Gastrocnemius medialis (tissue), 4 donors: Measurements from ENCODE around the gene FBXL3.

Experiments
- CTCF ChIP-seq, 5 experiments: fragments of 450-650 bp in 3 of 5; fragments of 200-600 bp in 2 of 5; sonication (generic) in 2 of 5; IDR thresholded peaks in 4 of 5; conservative IDR thresholded peaks in 1 of 5; 1 replicate in 4 of 5; 2 replicates in 1 of 5; pipeline ENCODE4 v1.5.1; 2016 to 2019; ENCODE audit warnings: antibody characterized with exemption in 5 of 5, mild to moderate bottlenecking in 3 of 5, moderate library complexity in 3 of 5
- POLR2A ChIP-seq, 2 donors: fragments of 450-650 bp; IDR thresholded peaks; one replicate each; pipeline ENCODE4 v1.6.1; 2017; ENCODE audit warnings: antibody characterized with exemption in 2 of 2, mild to moderate bottlenecking in 2 of 2, moderate library complexity in 2 of 2

- no peak for TF ChIP-seq CTCF (IDR thresholded peaks at IDR 0.05 in 4 of 5, conservative IDR thresholded peaks at IDR 0.05 in 1 of 5)
- no peak for TF ChIP-seq POLR2A (IDR thresholded peaks at IDR 0.05)
Observed at GRCh38 chr13:77029436-77029835, 2.5 kb upstream of the FBXL3 start.
